H1 (cell line): ENCODE measurements around the gene ZNF423. TPM values are rescaled to one million over a fixed set of nuclear protein-coding genes. Genes with fewer than 3 reads are reported as not detected.

ENCODE experiments used
- CEBPB ChIP-seq: IDR thresholded peaks from 2 replicates; pipeline ENCODE4 v1.6.1; 2012; ENCODE audit warnings: low read depth, low read length
- RBBP5 ChIP-seq: IDR thresholded peaks from 2 replicates; pipeline ENCODE4 v1.7.1; 2012; ENCODE audit warnings: low read depth, mild to moderate bottlenecking, inconsistent platforms, low read length, moderate library complexity, borderline replicate concordance
- SAP30 ChIP-seq: fragments of 300-600 bp; sonication (generic); IDR thresholded peaks from 2 replicates; pipeline ENCODE4 v1.7.1; 2012; ENCODE audit warnings: low read length, moderate library complexity, mild to moderate bottlenecking, inconsistent platforms; ENCODE audit not compliant: insufficient read depth, insufficient replicate concordance
- SP1 ChIP-seq: IDR thresholded peaks from 2 replicates; pipeline ENCODE4 v1.6.1; 2011; ENCODE audit warnings: low read depth, low read length
- SP4 ChIP-seq: IDR thresholded peaks from 2 replicates; pipeline ENCODE4 v1.6.1; 2012; ENCODE audit warnings: low read length, inconsistent platforms
- SUZ12 ChIP-seq: fragments of 200-600 bp; sonication (generic); IDR thresholded peaks from 2 replicates; pipeline ENCODE4 v1.6.1; 2012; ENCODE audit warnings: mild to moderate bottlenecking, inconsistent platforms, low read length, moderate library complexity, mixed read lengths
- polyA plus RNA-seq, 7 experiments: library from polyadenylated mRNA; depleted of rRNA in 3 of 7; stranded (reverse) in 5 of 7; unstranded in 2 of 7; fragments of >200 nt in 5 of 7; fragments of 200-250 nt in 2 of 7; gene quantifications; 1 replicate in 5 of 7; 2 replicates in 1 of 7; 4 replicates in 1 of 7; pipeline versions ENCODE4 v1.2.1 to v1.2.3, GENCODE V29; 2011 to 2013; ENCODE audit warnings: missing spikeins in 2 of 7, mixed read lengths in 2 of 7
- total RNA-seq: library from RNA; stranded (reverse); fragmentation: NEBNext Ultra II Directional; extraction: Animal tissue kit (Norgen Biotek cat#: 25700); gene quantifications from 2 replicates; pipeline ENCODE4 v1.2.1, GENCODE V29; 2021
- TF ChIP-seq, protein P1 (sequence below): fragments of 300-600 bp; sonication (generic); IDR thresholded peaks from 2 replicates; pipeline ENCODE4 v1.7.1; 2012; ENCODE audit warnings: low read length, moderate library complexity, mild to moderate bottlenecking, inconsistent platforms; ENCODE audit not compliant: insufficient replicate concordance

ZNF423 gene
- total and polyA plus RNA-seq, 2 of the 8 experiments (the other 6 are each of a cell fraction or from before 2014, with no cell fraction given) = 38.2 to 52.3 TPM

DNA sequence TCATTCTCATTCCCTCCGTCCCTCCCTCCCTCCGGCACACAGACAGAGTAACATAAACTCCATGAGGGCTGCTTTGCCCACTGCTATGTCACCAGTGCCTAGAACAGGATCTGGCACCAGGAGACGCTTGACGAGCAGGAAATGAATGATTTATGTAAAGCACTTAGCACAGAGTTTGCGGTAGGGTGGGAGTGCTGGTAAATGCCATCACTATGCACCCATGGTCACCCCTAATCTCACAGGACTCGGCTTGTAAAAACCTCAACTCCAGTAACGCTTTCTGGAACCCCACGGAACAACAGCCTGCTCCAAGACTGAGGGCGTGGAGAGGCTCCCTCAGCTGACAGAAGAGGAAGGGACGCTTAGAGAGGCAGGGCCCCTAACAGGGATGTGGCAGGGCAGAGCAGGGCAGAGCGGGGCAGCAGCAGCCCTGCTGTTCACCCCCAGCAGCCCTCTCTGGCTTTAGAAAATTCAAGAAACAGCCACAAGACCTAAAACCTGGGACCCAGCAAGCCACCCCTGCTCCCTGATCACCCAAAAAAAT lies 325.4 kb downstream of the ZNF423 start (continued):
- TF ChIP-seq, protein P1, sequence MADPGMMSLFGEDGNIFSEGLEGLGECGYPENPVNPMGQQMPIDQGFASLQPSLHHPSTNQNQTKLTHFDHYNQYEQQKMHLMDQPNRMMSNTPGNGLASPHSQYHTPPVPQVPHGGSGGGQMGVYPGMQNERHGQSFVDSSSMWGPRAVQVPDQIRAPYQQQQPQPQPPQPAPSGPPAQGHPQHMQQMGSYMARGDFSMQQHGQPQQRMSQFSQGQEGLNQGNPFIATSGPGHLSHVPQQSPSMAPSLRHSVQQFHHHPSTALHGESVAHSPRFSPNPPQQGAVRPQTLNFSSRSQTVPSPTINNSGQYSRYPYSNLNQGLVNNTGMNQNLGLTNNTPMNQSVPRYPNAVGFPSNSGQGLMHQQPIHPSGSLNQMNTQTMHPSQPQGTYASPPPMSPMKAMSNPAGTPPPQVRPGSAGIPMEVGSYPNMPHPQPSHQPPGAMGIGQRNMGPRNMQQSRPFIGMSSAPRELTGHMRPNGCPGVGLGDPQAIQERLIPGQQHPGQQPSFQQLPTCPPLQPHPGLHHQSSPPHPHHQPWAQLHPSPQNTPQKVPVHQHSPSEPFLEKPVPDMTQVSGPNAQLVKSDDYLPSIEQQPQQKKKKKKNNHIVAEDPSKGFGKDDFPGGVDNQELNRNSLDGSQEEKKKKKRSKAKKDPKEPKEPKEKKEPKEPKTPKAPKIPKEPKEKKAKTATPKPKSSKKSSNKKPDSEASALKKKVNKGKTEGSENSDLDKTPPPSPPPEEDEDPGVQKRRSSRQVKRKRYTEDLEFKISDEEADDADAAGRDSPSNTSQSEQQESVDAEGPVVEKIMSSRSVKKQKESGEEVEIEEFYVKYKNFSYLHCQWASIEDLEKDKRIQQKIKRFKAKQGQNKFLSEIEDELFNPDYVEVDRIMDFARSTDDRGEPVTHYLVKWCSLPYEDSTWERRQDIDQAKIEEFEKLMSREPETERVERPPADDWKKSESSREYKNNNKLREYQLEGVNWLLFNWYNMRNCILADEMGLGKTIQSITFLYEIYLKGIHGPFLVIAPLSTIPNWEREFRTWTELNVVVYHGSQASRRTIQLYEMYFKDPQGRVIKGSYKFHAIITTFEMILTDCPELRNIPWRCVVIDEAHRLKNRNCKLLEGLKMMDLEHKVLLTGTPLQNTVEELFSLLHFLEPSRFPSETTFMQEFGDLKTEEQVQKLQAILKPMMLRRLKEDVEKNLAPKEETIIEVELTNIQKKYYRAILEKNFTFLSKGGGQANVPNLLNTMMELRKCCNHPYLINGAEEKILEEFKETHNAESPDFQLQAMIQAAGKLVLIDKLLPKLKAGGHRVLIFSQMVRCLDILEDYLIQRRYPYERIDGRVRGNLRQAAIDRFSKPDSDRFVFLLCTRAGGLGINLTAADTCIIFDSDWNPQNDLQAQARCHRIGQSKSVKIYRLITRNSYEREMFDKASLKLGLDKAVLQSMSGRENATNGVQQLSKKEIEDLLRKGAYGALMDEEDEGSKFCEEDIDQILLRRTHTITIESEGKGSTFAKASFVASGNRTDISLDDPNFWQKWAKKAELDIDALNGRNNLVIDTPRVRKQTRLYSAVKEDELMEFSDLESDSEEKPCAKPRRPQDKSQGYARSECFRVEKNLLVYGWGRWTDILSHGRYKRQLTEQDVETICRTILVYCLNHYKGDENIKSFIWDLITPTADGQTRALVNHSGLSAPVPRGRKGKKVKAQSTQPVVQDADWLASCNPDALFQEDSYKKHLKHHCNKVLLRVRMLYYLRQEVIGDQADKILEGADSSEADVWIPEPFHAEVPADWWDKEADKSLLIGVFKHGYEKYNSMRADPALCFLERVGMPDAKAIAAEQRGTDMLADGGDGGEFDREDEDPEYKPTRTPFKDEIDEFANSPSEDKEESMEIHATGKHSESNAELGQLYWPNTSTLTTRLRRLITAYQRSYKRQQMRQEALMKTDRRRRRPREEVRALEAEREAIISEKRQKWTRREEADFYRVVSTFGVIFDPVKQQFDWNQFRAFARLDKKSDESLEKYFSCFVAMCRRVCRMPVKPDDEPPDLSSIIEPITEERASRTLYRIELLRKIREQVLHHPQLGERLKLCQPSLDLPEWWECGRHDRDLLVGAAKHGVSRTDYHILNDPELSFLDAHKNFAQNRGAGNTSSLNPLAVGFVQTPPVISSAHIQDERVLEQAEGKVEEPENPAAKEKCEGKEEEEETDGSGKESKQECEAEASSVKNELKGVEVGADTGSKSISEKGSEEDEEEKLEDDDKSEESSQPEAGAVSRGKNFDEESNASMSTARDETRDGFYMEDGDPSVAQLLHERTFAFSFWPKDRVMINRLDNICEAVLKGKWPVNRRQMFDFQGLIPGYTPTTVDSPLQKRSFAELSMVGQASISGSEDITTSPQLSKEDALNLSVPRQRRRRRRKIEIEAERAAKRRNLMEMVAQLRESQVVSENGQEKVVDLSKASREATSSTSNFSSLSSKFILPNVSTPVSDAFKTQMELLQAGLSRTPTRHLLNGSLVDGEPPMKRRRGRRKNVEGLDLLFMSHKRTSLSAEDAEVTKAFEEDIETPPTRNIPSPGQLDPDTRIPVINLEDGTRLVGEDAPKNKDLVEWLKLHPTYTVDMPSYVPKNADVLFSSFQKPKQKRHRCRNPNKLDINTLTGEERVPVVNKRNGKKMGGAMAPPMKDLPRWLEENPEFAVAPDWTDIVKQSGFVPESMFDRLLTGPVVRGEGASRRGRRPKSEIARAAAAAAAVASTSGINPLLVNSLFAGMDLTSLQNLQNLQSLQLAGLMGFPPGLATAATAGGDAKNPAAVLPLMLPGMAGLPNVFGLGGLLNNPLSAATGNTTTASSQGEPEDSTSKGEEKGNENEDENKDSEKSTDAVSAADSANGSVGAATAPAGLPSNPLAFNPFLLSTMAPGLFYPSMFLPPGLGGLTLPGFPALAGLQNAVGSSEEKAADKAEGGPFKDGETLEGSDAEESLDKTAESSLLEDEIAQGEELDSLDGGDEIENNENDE = no peak
- TF ChIP-seq SP1 = no peak
- TF ChIP-seq SP4 = no peak
- TF ChIP-seq CEBPB = no peak
- no peak for TF ChIP-seq RBBP5
- no peak for TF ChIP-seq SUZ12
- TF ChIP-seq SAP30 = no peak
